Measurements from ENCODE around the gene PTPRN2. TPM values are rescaled to one million over a fixed set of nuclear protein-coding genes. Genes with fewer than 3 reads are reported as not detected.

The PTPRN2 gene
- total and polyA plus RNA-seq, 2 of the 13 experiments (the other 11 are each of a cell fraction or from before 2014, with no cell fraction given) = 2.5 to 24.2 TPM

DNA sequence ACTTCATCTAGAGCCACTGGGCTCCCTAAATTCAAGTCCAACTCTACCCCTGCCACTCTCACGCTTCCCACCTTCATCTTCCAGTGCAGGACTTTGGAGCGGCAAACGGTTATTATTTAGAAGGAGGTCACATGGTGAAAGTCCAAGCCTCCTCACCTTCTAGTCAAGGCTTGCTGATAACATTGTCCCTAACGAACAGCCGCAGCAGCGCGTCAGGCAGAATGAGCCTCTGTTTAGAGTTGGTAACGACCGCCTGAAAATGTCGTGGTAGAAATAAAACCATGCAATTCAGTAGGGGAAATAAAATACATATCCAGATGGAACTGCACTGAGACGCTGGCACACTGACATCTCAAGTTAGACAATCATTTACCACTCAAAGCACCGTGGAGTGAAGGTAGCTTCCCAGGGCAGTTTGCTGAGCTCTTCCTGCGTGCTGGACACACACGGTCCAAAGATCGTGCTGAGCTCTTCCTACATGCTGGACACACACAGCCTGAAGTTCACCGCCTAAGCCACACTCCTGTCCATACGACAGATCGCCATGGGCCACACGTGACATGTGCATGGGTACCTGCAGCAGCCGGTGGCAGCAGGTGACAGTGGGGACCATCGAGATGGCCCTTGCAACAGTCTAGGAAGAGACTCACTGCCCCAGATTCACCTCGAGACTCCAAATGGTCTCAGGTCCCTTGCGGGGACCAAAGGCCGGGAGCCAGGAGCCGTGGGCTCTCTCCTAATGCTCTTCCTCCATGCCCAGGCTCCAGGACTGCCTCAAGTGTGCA is 323.5 kb downstream of the PTPRN2 start (continued):
- TF ChIP-seq ZNF350 (CRISPR knock-in tag; IDR thresholded peaks at IDR 0.05; ENCODE audit: borderline replicate concordance, low read depth) (peak; percentile 75), POLR2G (IDR thresholded peaks at IDR 0.05; ENCODE audit: low read depth, low read length) (peak; percentile 63), ZNF749 (CRISPR knock-in tag; IDR thresholded peaks at IDR 0.05; ENCODE audit: borderline replicate concordance) (0 out of 2 replicates have a peak, but pooled peaks have one; percentile 41), RCOR2 (CRISPR knock-in tag; IDR thresholded peaks at IDR 0.05) (peak; percentile 47; the same call in 1 of the 2 replicates), NCOA2 (CRISPR knock-in tag; IDR thresholded peaks at IDR 0.05) (peak; percentile 24; the same call in 1 of the 2 replicates), ZNF432 (CRISPR knock-in tag; IDR thresholded peaks at IDR 0.05; ENCODE audit: borderline replicate concordance) (no peak), ZSCAN31 (CRISPR knock-in tag; IDR thresholded peaks at IDR 0.05; ENCODE audit: low read depth) (0 out of 2 replicates have a peak, but pooled peaks have one; percentile 75), ZNF569 (CRISPR knock-in tag; IDR thresholded peaks at IDR 0.05; ENCODE audit: borderline replicate concordance) (no peak), HOXA5 (CRISPR knock-in tag; IDR thresholded peaks at IDR 0.05) (no peak), ZNF484 (CRISPR knock-in tag; IDR thresholded peaks at IDR 0.05; ENCODE audit: borderline replicate concordance, low read depth) (no peak), KAT7 (CRISPR knock-in tag; IDR thresholded peaks at IDR 0.05; ENCODE audit: borderline replicate concordance) (no peak), KMT2A (CRISPR knock-in tag; IDR thresholded peaks at IDR 0.05) (no peak), SOX6 (IDR thresholded peaks at IDR 0.05) (no peak), SOX6 (CRISPR knock-in tag; IDR thresholded peaks at IDR 0.05) (peak; percentile 59), PHF8 (CRISPR knock-in tag; IDR thresholded peaks at IDR 0.05) (no peak), MXI1 (IDR thresholded peaks at IDR 0.05; ENCODE audit: borderline replicate concordance, low read depth, low read length) (peak; percentile 73; the same call in 2 of the 3 replicates), ZNF101 (CRISPR knock-in tag; IDR thresholded peaks at IDR 0.05; ENCODE audit: borderline replicate concordance, low read depth) (no peak), ZNF274 (CRISPR knock-in tag; IDR thresholded peaks at IDR 0.05) (0 out of 2 replicates have a peak, but pooled peaks have one; percentile 39)
- TF ChIP-seq, protein P1, sequence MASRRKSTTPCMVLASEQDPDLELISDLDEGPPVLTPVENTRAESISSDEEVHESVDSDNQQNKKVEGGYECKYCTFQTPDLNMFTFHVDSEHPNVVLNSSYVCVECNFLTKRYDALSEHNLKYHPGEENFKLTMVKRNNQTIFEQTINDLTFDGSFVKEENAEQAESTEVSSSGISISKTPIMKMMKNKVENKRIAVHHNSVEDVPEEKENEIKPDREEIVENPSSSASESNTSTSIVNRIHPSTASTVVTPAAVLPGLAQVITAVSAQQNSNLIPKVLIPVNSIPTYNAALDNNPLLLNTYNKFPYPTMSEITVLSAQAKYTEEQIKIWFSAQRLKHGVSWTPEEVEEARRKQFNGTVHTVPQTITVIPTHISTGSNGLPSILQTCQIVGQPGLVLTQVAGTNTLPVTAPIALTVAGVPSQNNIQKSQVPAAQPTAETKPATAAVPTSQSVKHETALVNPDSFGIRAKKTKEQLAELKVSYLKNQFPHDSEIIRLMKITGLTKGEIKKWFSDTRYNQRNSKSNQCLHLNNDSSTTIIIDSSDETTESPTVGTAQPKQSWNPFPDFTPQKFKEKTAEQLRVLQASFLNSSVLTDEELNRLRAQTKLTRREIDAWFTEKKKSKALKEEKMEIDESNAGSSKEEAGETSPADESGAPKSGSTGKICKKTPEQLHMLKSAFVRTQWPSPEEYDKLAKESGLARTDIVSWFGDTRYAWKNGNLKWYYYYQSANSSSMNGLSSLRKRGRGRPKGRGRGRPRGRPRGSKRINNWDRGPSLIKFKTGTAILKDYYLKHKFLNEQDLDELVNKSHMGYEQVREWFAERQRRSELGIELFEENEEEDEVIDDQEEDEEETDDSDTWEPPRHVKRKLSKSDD (CRISPR knock-in tag; IDR thresholded peaks at IDR 0.05; ENCODE audit: low read depth) = no peak
- TF ChIP-seq, protein P2, sequence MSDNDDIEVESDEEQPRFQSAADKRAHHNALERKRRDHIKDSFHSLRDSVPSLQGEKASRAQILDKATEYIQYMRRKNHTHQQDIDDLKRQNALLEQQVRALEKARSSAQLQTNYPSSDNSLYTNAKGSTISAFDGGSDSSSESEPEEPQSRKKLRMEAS (IDR thresholded peaks at IDR 0.05) = peak; percentile 90
- TF ChIP-seq, protein P3, sequence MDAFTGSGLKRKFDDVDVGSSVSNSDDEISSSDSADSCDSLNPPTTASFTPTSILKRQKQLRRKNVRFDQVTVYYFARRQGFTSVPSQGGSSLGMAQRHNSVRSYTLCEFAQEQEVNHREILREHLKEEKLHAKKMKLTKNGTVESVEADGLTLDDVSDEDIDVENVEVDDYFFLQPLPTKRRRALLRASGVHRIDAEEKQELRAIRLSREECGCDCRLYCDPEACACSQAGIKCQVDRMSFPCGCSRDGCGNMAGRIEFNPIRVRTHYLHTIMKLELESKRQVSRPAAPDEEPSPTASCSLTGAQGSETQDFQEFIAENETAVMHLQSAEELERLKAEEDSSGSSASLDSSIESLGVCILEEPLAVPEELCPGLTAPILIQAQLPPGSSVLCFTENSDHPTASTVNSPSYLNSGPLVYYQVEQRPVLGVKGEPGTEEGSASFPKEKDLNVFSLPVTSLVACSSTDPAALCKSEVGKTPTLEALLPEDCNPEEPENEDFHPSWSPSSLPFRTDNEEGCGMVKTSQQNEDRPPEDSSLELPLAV (CRISPR knock-in tag; conservative IDR thresholded peaks at IDR 0.05; ENCODE audit: low read depth) = no peak
- TF ChIP-seq, protein P4, sequence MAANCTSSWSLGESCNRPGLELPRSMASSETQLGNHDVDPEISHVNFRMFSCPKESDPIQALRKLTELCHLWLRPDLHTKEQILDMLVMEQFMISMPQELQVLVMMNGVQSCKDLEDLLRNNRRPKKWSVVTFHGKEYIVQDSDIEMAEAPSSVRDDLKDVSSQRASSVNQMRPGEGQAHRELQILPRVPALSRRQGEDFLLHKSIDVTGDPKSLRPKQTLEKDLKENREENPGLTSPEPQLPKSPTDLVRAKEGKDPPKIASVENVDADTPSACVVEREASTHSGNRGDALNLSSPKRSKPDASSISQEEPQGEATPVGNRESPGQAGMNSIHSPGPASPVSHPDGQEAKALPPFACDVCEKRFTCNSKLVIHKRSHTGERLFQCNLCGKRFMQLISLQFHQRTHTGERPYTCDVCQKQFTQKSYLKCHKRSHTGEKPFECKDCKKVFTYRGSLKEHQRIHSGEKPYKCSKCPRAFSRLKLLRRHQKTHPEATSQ (CRISPR knock-in tag; IDR thresholded peaks at IDR 0.05; ENCODE audit: borderline replicate concordance) = 0 out of 2 replicates have a peak, but pooled peaks have one; percentile 35
- TF ChIP-seq, protein P5, sequence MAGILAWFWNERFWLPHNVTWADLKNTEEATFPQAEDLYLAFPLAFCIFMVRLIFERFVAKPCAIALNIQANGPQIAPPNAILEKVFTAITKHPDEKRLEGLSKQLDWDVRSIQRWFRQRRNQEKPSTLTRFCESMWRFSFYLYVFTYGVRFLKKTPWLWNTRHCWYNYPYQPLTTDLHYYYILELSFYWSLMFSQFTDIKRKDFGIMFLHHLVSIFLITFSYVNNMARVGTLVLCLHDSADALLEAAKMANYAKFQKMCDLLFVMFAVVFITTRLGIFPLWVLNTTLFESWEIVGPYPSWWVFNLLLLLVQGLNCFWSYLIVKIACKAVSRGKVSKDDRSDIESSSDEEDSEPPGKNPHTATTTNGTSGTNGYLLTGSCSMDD (CRISPR knock-in tag; IDR thresholded peaks at IDR 0.05) = no peak
